ENCODE data around the gene SYNRG. TPM values are rescaled to one million over a fixed set of nuclear protein-coding genes. Genes with fewer than 3 reads are reported as not detected.
A peak's percentile ranks its signal among the peaks of the same experiment; 100 is the strongest.
"Not testable (repeated sequence)": the region's sequence is repeated elsewhere in the genome, so short reads cannot be mapped to it uniquely, and the experiment has no call there.

Gene SYNRG
- total RNA-seq, 2 experiments from 2014 or later, result 106 to 111 TPM

DNA sequence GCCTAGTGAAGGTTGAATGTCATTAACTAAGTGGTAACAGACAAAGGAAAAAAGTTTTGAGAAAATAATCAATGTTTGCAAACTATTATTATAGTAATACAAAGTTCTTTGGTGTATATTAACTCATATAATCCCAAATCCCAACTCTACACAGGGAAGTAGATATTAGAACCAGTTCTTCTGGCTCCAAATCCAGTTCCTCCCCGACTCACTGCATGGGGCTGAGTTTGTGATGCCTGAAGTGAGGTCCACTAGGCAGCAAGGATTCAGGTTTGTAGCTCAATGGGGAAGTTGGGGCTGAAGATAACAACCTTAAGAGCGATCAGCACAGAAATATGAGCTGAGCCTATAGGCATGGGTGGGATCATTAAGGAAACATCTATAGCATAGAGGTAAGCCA is 5.6 kb upstream of the SYNRG start:
- no peaks in the 10 kb centered on the region for H3K9me3 Mint-ChIP-seq
- ChIA-PET POLR2A (no interaction called here), CTCF (no interaction called here)
- H3K36me3 Mint-ChIP-seq (ENCODE audit: low read depth), result peaks cover 25% of the 10 kb centered on the region
- H3K27me3 Mint-ChIP-seq, result no peaks in the 10 kb centered on the region
- H3K4me1 Mint-ChIP-seq, result peaks cover 7% of the 10 kb centered on the region
- no peak overlapping the region for H3K4me3 Mint-ChIP-seq
- no peak overlapping the region for H3K27ac Mint-ChIP-seq
- DNase-seq, result no peak

DNA sequence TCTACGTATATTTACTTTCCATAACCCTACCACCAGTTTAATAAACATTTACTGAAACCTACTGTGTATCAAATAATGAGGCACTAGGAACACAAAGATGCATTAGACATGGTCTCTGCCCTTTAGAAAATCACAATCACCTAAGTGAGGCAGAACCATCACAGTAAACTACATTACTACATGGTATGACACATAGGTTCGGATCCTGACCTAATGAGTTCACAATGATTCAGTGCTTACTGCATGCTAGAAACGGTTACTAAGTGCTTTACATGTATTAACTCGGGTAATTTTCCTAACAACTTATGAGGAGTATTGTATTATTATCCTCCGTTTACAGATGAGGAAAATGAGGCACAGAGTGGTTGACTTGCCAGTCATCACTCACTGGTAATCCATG is 5.2 kb upstream of the SYNRG start:
- Mint-ChIP-seq H3K9me3 (no peaks in the 10 kb centered on the region), H3K36me3 (ENCODE audit: low read depth) (peaks cover 24% of the 10 kb centered on the region), H3K4me1 (peaks cover 11% of the 10 kb centered on the region), H3K4me3 (no peak overlapping the region), H3K27me3 (no peaks in the 10 kb centered on the region), H3K27ac (no peak overlapping the region)
- POLR2A ChIA-PET, result no interaction called here
- no peak for DNase-seq
- CTCF ChIA-PET, result no interaction called here

DNA sequence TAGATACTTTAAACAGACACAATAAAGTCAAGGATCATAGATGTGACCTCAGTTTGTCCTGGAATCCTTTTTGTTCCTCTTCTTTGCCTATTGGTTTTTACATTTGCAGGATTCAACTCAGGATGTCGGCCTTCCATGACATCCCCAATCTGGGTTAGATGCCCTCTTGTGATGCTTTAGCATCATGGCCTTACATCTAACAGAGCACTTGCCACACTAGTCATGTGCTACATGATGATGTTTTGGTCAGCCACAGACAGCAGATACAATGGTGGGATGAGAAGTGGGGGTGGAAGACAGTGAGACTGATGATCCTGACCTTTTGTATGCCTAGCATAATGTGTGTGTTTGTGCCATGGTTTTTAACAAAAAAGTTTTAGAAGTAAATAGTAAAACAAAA is 1.8 kb upstream of the SYNRG start:
- H3K4me1 Mint-ChIP-seq, result peaks cover 24% of the 10 kb centered on the region
- ChIA-PET POLR2A (no interaction called here), CTCF (interaction anchor here (2.4 kb wide), 1 partner anchor 10 kb away, joined by 11 read pairs; no protein-coding TSS in a partner anchor)
- H3K27me3 Mint-ChIP-seq, result no peaks in the 10 kb centered on the region
- H3K27ac Mint-ChIP-seq, result no peak overlapping the region
- H3K9me3 Mint-ChIP-seq, result no peaks in the 10 kb centered on the region
- DNase-seq, result no peak
- peaks cover 24% of the 10 kb centered on the region for H3K36me3 Mint-ChIP-seq (ENCODE audit: low read depth)
- no peak overlapping the region for H3K4me3 Mint-ChIP-seq

DNA sequence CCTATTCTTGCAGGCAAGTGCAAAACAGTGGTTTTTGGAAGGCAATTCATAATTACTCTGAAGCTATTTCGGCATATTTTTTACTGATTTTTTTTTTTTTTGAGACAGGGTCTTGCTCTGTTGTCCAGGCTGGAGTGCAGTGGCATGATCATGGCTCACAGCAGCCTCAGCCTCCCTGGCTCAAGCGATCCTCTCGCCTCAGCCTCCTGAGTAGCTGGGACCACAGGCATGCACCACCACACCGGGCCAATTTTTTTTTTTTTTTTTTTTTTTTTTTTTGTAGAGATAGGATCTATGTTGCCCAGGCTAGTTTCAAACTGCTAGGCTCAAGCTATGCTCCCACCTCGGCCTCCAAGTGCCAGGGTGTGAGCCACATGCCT is 813 bp upstream of the SYNRG start:
- POLR2A ChIA-PET, DNase-seq, H3K9me3 Mint-ChIP-seq, H3K27me3 Mint-ChIP-seq: not testable (repeated sequence)
- peak overlapping the region; percentile 74 for H3K4me3 Mint-ChIP-seq
- peaks cover 33% of the 10 kb centered on the region for H3K4me1 Mint-ChIP-seq
- H3K36me3 Mint-ChIP-seq (ENCODE audit: low read depth), result peaks cover 30% of the 10 kb centered on the region
- peak overlapping the region; percentile 88 for H3K27ac Mint-ChIP-seq
- CTCF ChIA-PET, result interaction anchor here (0.6 to 3.1 kb wide), 9 partner anchors 8 to 855 kb away, joined by 3 to 15 read pairs (median 5); no protein-coding TSS in a partner anchor

DNA sequence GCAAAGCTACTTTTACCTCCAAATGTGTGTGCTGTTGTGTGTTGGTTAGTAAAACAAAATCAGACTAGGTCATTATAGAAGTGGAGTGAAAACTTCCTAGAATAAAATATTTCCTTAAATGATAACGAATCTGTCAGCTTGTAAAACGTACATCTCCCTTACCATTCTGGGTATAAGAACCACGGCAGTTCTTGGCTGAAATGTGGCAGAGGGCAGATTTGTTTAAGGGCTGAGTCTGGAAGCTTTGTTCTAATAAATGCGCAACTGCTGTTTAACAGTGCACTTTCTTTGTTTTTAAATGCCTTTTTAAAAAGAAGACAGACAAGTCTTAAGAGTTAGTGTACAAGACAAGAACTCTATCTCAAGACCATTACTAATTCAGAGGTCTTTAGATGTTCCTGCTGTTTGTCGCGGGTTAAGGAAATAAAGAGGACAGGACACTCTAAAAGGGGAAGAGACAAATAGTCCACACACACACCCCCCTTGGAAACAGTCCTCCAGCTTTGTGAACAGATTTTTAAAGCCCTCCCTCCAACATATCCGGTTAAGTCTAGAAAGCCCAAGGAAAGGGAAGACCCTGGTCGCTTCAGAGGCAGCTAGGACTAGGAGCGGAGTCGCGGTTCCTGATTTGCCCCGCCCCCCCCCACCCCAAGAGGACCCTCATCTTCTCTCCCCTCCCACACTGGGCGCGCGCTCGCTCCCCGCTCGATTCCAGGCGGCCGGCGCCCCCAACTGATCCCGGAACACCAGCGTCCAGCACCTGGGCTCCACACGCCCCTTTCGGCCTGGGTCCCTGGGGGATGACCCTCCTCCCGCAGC is 658 bp downstream of the SYNRG start:
- peak overlapping the region; percentile 74 for H3K4me3 Mint-ChIP-seq
- no peaks in the 10 kb centered on the region for H3K9me3 Mint-ChIP-seq
- POLR2A ChIA-PET, result interaction anchor here (0.6 kb wide), 1 partner anchor 28 kb away, joined by 5 read pairs; no protein-coding TSS in a partner anchor
- CTCF ChIA-PET, result interaction anchor here (0.6 to 3.1 kb wide), 8 partner anchors 10 to 1015 kb away, joined by 3 to 15 read pairs (median 5); no protein-coding TSS in a partner anchor
- peak overlapping the region; percentile 86 for H3K27ac Mint-ChIP-seq
- H3K27me3 Mint-ChIP-seq, result no peaks in the 10 kb centered on the region
- peak; percentile 17 for DNase-seq
- peaks cover 48% of the 10 kb centered on the region for H3K4me1 Mint-ChIP-seq
- peaks cover 37% of the 10 kb centered on the region for H3K36me3 Mint-ChIP-seq (ENCODE audit: low read depth)

DNA sequence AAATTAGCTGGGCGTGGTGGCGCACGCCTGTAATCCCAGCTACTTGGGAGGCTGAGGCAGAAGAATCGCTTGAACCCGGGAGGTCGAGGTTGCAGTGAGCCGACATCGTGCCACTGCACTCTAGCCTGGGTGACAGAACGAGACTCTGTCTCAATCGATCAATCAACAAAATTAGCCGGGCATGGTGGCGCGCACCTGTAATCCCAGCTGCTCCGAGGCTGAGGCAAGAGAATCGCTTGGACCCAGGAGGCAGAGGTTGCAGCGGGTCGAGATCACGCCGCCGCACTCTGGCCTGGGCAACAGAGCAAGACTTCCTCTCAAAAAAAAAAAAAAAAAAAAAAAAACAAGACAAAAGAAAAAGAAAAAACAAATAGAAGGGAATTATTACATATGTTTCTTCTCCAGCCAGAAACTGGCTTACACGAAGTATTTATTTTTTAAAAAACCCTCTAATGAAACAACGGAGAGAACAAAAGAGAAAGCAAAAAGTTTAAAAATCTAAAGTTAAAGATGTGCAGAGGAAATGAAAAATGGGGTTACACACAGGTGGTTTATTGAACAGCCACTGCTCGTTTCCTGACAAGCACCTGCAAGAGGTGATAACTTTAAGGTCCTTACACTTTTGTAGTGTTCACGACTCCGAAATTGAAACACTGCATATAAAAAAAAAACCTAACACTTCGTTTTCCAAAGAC is 1.4 kb downstream of the SYNRG start:
- CTCF ChIA-PET, result interaction anchor here (0.6 to 3.1 kb wide), 4 partner anchors 11 to 1014 kb away, joined by 3 to 15 read pairs (median 6); no protein-coding TSS in a partner anchor
- peaks cover 37% of the 10 kb centered on the region for H3K36me3 Mint-ChIP-seq (ENCODE audit: low read depth)
- no peaks in the 10 kb centered on the region for H3K9me3 Mint-ChIP-seq
- H3K4me1 Mint-ChIP-seq, result peaks cover 54% of the 10 kb centered on the region
- peak overlapping the region; percentile 74 for H3K4me3 Mint-ChIP-seq
- no peaks in the 10 kb centered on the region for H3K27me3 Mint-ChIP-seq
- H3K27ac Mint-ChIP-seq, result peak overlapping the region; percentile 86
- POLR2A ChIA-PET, result no interaction called here
- DNase-seq, result peak; percentile 44

DNA sequence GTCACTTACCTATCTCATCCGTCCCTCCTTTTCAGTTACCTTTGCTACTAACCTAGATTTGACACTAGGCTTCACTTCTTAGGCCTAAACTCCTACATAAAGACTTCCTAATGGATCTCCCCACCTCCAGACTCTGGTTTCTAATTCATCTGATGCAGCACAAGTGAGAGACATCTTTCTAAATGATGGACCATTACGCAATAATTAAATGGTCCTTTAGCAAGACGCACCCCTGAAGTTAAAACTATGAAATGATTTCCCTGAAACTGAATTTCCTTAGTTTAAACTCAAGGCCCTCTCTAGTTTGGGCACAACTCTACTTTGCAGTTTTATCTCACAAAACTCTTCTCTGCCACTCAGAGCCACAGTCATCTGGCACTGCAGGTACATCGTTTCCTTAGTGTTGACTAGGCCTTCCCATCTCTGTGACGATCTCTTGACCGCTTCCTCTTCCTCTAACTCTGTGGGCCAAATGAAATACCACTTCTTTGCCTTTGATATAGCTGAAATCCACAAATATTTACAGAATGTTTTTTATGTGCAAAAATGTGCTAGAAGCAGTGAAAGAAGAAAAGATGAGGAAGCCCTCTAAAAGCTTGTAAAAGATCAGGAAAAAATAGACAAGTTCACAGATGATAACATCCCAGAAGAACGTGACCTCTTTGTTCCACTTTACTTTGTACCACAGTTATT is 3.3 kb downstream of the SYNRG start:
- H3K36me3 Mint-ChIP-seq (ENCODE audit: low read depth), result peaks cover 42% of the 10 kb centered on the region
- H3K27me3 Mint-ChIP-seq, result no peaks in the 10 kb centered on the region
- ChIA-PET CTCF (interaction anchor here (0.9 kb wide), 1 partner anchor 11 kb away, joined by 4 read pairs; no protein-coding TSS in a partner anchor), POLR2A (no interaction called here)
- H3K4me1 Mint-ChIP-seq, result peaks cover 59% of the 10 kb centered on the region
- peak overlapping the region; percentile 74 for H3K4me3 Mint-ChIP-seq
- H3K27ac Mint-ChIP-seq, result peak overlapping the region; percentile 86
- DNase-seq, result peak; percentile 72
- no peaks in the 10 kb centered on the region for H3K9me3 Mint-ChIP-seq

DNA sequence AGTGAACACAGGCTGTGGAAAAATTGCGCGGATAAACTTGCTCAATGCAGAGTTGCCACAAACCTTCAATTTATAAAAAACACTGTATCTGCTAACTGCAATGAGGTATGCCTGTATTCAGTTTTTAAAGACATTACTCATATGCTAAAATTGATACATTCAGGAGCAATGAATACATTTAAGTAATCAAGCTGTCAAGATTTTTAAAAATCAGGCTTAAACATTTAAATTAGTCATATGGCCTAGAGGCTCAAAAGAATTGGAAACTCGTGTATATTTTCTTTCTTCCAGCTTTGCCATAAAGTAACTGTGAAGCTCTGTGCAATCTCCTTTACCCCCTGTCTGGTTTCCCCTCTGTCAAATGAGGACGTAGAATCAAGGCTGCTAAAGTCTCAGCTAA is 4.1 kb downstream of the SYNRG start:
- H3K9me3 Mint-ChIP-seq, result no peaks in the 10 kb centered on the region
- H3K4me1 Mint-ChIP-seq, result peaks cover 60% of the 10 kb centered on the region
- peak overlapping the region; percentile 86 for H3K27ac Mint-ChIP-seq
- ChIA-PET POLR2A (no interaction called here), CTCF (no interaction called here)
- DNase-seq, result no peak
- peak overlapping the region; percentile 74 for H3K4me3 Mint-ChIP-seq
- no peaks in the 10 kb centered on the region for H3K27me3 Mint-ChIP-seq
- H3K36me3 Mint-ChIP-seq (ENCODE audit: low read depth), result peaks cover 49% of the 10 kb centered on the region

DNA sequence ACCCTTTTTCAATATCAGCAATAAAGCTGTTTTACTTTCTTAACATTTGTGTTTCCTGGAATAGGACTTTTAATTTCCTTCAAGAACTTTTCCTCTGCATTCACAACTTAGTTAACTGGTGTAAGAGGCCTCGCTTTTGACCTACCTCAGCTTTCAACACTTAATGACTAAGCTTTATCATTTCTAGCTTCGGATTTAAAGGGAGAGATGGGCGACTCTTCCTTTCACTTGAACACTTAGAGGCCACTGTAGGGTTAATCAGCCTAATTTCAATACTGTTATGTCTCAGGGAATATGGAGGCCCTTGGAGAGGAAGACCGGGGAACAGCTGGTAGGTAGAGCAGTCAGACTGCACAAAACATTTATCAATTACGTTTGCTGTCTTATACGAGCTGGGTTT is 4.7 kb downstream of the SYNRG start:
- peaks cover 55% of the 10 kb centered on the region for H3K4me1 Mint-ChIP-seq
- no peak for DNase-seq
- H3K4me3 Mint-ChIP-seq, result peak overlapping the region; percentile 74
- ChIA-PET POLR2A (no interaction called here), CTCF (interaction anchor here (0.6 kb wide), 1 partner anchor 9 kb away, joined by 3 read pairs; no protein-coding TSS in a partner anchor)
- peak overlapping the region; percentile 86 for H3K27ac Mint-ChIP-seq
- H3K36me3 Mint-ChIP-seq (ENCODE audit: low read depth), result peaks cover 50% of the 10 kb centered on the region
- no peaks in the 10 kb centered on the region for H3K27me3 Mint-ChIP-seq
- no peaks in the 10 kb centered on the region for H3K9me3 Mint-ChIP-seq

DNA sequence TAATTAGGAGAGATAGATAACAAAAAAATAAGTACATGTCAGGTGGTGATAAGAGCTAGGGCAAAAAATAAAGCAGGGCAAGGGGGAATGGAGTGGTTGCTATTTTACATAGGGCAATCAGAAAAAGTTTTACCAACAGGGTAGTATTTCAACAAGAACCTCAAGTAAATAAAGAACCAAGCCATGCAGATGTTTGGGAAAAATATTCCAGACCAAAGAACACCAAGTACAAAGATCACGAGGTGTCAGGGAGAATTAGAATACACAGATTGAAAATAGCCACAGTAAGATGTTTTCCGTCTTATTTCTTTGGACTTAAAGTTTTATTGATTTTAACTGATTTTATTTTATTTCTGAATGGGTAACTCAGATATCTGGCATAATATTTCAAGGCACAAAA is 11.1 kb downstream of the SYNRG start:
- Mint-ChIP-seq H3K36me3 (ENCODE audit: low read depth) (peaks cover 63% of the 10 kb centered on the region), H3K9me3 (no peaks in the 10 kb centered on the region), H3K27me3 (no peaks in the 10 kb centered on the region), H3K27ac (peak overlapping the region; percentile 36), H3K4me3 (no peak overlapping the region), H3K4me1 (peaks cover 25% of the 10 kb centered on the region)
- POLR2A ChIA-PET, result no interaction called here
- CTCF ChIA-PET, result no interaction called here
- DNase-seq, result no peak

DNA sequence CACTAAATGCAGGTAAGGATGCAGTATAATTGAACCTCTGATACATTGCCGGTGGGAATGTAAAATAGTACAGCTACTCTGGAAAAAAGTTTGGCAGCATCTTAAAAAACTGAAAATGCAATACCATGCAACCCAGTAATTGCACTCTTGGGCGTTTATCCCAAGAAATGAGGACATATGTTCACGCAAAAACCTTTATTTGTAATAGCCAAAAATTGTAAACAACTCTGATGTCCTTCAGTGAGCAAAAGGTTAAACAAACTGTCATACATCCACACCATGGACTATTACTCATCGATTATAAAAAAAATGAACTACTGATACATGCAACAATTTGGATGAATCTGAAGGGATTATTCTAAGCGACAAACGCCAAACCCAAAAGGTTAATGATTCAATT is 16.9 kb downstream of the SYNRG start:
- ChIA-PET POLR2A (no interaction called here), CTCF (interaction anchor here (1.5 kb wide), 1 partner anchor 12 kb away, joined by 3 read pairs; no protein-coding TSS in a partner anchor)
- DNase-seq, result no peak
- Mint-ChIP-seq H3K9me3 (no peaks in the 10 kb centered on the region), H3K27me3 (no peaks in the 10 kb centered on the region), H3K4me3 (no peak overlapping the region), H3K4me1 (peaks cover 42% of the 10 kb centered on the region), H3K27ac (no peak overlapping the region), H3K36me3 (ENCODE audit: low read depth) (peaks cover 64% of the 10 kb centered on the region)

DNA sequence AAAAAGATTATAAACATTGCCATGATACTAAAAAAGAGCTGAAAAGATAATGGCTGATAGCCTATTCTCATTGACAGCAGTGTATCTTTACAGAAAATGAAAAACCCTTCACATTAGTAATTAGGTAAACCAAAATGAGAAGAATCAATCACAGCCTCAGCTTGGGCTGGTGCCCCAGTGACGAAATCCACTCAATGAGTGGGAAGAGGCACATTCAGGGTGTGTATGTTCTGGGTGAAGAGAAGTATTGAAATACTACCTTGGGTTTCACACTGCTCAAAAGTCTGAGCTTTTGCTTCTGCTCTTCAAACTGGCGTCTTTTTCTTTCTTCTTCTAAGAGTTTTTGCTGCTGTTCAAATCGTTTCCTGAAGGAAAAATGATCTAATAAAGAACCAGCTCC is 24.2 kb downstream of the SYNRG start:
- ChIA-PET CTCF (no interaction called here), POLR2A (no interaction called here)
- no peak for DNase-seq
- H3K9me3 Mint-ChIP-seq, result no peaks in the 10 kb centered on the region
- H3K27ac Mint-ChIP-seq, result no peak overlapping the region
- no peaks in the 10 kb centered on the region for H3K27me3 Mint-ChIP-seq
- peaks cover 11% of the 10 kb centered on the region for H3K4me1 Mint-ChIP-seq
- H3K36me3 Mint-ChIP-seq (ENCODE audit: low read depth), result peaks cover 49% of the 10 kb centered on the region
- no peak overlapping the region for H3K4me3 Mint-ChIP-seq

DNA sequence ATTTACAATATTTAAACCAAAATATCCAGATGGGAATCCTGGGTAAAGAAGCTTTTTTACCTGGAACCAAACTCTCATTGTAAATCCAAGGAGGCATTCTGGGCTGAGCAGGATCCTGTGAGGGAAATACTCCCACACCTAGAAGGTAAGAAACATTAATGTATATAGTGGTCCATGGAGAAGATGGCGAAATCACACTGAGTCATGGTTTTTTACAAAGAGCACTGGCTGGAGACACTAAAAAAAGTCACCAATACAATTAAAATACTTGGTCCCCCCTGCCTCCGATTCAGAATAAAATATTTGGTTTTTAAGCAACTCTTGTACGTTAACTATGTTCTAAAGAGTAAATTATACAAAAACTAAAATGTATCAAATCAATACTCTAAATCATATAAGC is 32.9 kb downstream of the SYNRG start:
- peaks cover 56% of the 10 kb centered on the region for H3K36me3 Mint-ChIP-seq (ENCODE audit: low read depth)
- CTCF ChIA-PET, result no interaction called here
- no peak overlapping the region for H3K27ac Mint-ChIP-seq

More for the DNA sequence above, 32.9 kb downstream of the SYNRG start:
- no peak for DNase-seq
- H3K4me3 Mint-ChIP-seq, result no peak overlapping the region
- no peaks in the 10 kb centered on the region for H3K4me1 Mint-ChIP-seq
- POLR2A ChIA-PET, result no interaction called here
- no peaks in the 10 kb centered on the region for H3K27me3 Mint-ChIP-seq
- peaks cover 9% of the 10 kb centered on the region for H3K9me3 Mint-ChIP-seq

All from activated CD4-positive, alpha-beta T cell treated with anti-CD3 and anti-CD28 coated beads, Interleukin-2, amount 10 ng/mL, durations not matched to agents 7 days and 5 days (primary cell).